Retinal pigment epithelial cell (primary cell): ENCODE data around the gene SMARCD1.
"Not testable (repeated sequence)": the region's sequence is repeated elsewhere in the genome, so short reads cannot be mapped to it uniquely, and the experiment has no call there.

ENCODE experiments used
- DNase-seq: peaks from one replicate; pipeline ENCODE4 v3.0.0-alpha.2; 2010; ENCODE audit warnings: low read depth
- H3K4me3 ChIP-seq: 2 replicates; pipeline ENCODE4 v1.5.1; 2011; ENCODE audit warnings: mild to moderate bottlenecking, low read length, control low read depth, moderate library complexity
- TF ChIP-seq, protein P1 (sequence below): conservative IDR thresholded peaks from 2 replicates; pipeline ENCODE4 v1.5.1; 2011; ENCODE audit warnings: low read depth, low read length, control low read depth, inconsistent platforms

Gene SMARCD1

DNA sequence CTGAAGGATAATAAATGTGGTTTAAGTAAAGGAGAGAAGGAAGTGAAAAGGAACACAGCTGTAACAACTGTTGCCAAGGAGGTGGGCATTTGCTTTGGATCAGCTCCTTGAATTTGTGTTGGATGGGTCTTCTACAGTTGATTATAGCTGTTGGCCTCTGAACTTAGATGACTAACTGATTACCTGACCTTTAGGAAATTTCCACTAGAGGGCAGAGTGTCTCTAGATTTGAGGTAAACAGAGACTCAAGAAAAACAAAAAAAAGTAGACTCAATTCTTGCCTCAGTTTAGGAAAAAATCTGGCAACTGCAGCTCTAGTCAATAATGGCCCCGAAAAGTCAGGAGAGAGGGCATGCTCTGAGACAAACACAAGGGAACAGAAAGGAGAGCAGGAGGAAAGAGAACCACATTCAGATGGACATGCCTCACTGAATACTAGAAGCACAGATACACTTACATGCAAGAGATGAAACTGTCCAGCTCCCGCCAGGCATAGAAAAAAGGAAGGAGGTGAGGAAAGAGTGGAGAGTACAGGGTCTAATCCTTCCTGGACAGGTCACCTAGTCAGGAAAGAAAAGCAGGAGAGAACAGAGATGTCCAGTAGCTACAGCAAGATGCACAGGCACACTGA lies 47.5 kb downstream of the SMARCD1 start:
- TF ChIP-seq, protein P1, sequence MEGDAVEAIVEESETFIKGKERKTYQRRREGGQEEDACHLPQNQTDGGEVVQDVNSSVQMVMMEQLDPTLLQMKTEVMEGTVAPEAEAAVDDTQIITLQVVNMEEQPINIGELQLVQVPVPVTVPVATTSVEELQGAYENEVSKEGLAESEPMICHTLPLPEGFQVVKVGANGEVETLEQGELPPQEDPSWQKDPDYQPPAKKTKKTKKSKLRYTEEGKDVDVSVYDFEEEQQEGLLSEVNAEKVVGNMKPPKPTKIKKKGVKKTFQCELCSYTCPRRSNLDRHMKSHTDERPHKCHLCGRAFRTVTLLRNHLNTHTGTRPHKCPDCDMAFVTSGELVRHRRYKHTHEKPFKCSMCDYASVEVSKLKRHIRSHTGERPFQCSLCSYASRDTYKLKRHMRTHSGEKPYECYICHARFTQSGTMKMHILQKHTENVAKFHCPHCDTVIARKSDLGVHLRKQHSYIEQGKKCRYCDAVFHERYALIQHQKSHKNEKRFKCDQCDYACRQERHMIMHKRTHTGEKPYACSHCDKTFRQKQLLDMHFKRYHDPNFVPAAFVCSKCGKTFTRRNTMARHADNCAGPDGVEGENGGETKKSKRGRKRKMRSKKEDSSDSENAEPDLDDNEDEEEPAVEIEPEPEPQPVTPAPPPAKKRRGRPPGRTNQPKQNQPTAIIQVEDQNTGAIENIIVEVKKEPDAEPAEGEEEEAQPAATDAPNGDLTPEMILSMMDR = peak; percentile 60
- H3K4me3 ChIP-seq = no peak overlapping the region
- no peak for DNase-seq

DNA sequence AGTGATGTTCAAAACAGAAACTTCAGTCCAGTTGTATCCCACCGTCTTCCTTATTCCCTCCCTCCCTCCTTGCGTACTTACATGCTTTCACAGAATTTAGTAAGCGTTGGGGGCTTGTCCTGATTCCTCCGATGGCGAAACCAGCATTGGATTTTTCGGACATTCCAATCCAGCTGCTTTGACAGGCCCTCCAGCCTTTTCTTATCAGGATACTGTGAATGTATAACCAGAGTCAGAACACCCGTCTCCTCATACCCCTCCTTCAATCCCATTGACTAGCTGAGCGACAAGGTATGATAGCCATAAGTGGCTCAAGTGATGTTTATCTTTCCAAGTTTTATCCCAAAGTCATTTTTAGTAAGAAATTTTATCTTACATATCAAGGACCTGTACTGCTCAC lies 57.9 kb downstream of the SMARCD1 start:
- TF ChIP-seq, protein P1 = no peak
- no peak overlapping the region for H3K4me3 ChIP-seq
- DNase-seq = no peak

DNA sequence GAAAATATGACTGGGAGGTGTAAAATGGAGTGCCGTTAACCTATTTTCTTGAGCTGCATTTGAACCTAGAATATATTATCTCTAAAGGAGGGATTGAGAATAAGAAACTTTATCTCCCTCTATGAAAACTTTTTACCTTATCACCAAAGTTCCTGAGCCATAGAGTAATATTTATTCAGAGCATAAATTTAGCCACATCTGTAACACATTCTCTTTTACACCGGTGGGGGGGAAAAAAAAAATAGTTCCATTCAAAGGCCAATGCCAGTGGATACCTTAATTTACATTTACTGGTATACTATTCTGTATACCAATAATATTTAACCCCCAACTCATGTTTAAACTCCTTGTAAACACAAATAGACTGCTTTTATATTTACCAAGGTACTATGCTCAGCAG lies 60.3 kb downstream of the SMARCD1 start:
- no peak for DNase-seq
- H3K4me3 ChIP-seq = no peak overlapping the region
- TF ChIP-seq, protein P1 = no peak

DNA sequence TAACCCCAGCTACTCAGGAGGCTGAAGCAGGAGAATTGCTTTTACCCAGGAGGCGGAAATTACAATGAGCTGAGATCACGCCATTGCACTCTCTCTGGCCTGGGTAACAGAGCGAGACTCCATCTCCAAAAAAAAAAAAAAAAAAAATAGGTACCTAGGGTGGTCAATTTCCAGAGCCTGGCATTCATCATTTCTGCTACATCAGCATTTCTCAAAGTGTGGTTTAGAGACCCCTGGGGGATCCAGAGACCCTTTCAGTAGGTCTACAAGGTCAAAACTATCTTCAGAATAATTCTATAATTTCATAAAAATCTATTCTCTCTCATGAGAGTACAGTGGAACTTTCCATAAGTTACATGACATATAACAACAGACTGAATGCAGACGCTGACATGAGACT lies 62.1 kb downstream of the SMARCD1 start:
- TF ChIP-seq, protein P1 = no peak
- no peak overlapping the region for H3K4me3 ChIP-seq
- no peak for DNase-seq

DNA sequence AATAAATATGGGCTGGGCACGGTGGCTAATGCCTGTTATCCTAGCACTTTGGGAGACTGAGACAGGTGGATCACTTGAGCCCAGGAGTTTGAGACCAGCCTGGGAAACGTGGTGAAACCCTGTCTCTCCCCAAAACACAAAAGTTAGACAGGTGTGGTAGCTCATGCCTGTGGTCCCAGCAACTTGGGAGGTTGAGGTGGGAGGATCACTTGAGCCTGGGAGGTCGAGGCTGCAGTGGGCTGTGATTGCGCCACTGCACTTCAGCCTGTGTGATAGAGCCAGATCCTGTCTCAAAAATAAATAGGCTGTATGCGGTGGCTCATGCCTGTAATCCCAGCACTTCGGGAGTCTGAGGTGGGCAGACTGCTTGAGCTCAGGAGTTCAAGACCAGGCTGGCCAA lies 62.9 kb downstream of the SMARCD1 start:
- H3K4me3 ChIP-seq = not testable (repeated sequence)

DNA sequence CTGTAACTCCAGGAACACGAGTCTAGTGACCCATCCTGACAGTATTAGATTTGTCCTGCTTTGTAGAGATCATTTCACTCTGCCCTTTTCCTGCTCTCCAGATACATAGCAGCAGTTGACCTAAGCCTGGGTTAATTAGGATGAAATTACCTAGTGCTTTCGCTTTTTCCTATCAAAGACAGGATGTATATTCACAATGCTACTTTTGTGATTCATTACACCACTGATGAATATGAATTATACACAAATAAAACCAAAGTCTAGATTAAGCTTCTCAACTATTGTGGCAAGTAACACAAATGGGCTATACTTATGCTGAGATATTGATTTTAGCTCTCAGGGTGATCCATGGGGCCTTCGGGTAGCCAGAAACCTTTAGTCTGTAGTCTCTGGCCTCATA lies 64.2 kb downstream of the SMARCD1 start:
- TF ChIP-seq, protein P1 = no peak
- DNase-seq = no peak
- no peak overlapping the region for H3K4me3 ChIP-seq

More for the DNA sequence above, 62.9 kb downstream of the SMARCD1 start:
- not testable (repeated sequence) for DNase-seq
